SK-N-DZ (cell line): ENCODE measurements around the gene PRELID3B. TPM values are rescaled to one million over a fixed set of nuclear protein-coding genes. Genes with fewer than 3 reads are reported as not detected.

Source experiments
- DNase-seq: peaks from one replicate; pipeline ENCODE4 v3.0.0-alpha.2; 2015; ENCODE audit warnings: low spot score
- polyA plus RNA-seq, 2 experiments: library from polyadenylated mRNA; depleted of rRNA; stranded (reverse); fragments of >200 nt; gene quantifications; 2 replicates each; pipeline ENCODE4 v1.2.3, GENCODE V29; 2014

Gene PRELID3B
- polyA plus RNA-seq (2014; cell fraction: cytosol; rRNA removed): 154 and 172 TPM in 2 replicates
- 91.9 and 101 TPM in 2 replicates for polyA plus RNA-seq (2014; cell fraction: nucleus; rRNA removed)

GRCh38 chr20:59042151-59042795 is at the start of gene PRELID3B:
Gene PRELID3B, minus strand, starts transcription at chr20:59042786. Its CDS starts 56 bp downstream, at chr20:59042730.
- peak; percentile 61 for DNase-seq

- DNase-seq: peak; percentile 68
Observed at GRCh38 chr20:59087829-59088433, 45.3 kb upstream of the PRELID3B start.

DNA sequence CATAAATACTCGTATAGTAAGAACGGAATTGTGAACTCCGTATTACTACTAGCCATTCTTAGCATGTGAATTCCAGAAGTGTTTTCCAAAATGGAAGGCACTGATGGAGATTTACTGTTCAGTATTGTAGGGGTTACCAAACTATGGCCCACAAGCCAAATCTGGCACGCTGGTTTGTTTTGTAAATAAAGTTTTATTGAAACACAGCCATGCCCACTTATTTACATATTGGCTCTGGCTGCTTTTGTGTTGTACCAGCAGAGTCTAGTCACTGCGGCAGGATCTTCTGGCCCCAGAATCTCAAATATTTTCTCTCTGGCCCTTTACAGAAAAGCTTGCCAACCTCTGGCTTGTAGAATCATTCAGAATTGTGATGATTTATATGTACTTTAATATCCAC is 44.3 kb upstream of the PRELID3B start:
- DNase-seq: no peak

- no peak for DNase-seq
Observed at GRCh38 chr20:59084041-59084850, 41.7 kb upstream of the PRELID3B start.

DNA sequence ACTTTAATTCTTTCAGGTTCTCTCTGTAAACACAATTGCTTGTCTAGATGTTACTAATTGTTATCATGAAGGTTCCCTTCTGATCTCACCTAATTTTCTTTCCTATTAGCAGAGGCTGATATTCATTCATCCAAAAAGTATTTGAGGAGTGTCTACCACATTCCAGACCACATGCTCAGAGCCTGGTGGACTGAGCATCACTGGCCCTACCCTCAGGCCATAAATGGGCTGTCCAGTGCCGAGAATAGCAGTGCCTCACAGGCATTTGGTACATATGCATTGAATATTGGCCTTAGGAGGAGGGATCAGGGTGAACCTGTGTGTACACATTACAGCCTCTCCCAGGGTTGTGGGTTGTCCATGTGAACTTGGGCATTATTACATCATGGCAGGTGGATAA is 40.4 kb upstream of the PRELID3B start:
- no peak for DNase-seq

DNA sequence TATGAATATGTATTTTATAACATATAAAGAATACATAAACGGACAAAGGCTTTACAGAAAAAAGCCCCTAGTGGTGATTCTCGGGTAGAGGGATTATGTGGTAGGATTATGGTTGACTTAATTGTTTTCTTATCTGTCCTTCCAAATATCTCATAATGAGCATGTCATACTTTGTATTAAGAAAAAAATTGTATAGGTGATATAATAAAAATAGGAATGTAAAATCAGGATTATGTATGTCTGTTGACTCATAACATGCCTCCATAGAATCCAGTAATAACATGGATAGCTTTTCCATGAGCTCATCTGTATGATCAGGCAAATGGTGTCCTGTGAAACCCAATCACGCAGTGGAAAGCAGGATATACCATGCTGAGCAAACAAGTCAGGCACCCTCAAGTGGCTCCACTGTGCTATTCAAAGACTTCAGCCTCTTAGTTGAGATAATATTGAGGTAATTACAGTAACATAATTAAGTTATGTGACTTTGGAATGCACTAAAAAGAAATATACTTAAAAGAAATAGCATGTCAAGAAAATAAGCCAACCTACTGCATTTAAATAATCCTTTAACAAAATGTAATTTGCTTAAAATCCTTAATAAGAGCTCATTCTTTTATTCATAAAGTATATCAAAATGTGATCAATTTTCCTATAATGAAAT is 39.6 kb upstream of the PRELID3B start:
- DNase-seq: no peak

DNA sequence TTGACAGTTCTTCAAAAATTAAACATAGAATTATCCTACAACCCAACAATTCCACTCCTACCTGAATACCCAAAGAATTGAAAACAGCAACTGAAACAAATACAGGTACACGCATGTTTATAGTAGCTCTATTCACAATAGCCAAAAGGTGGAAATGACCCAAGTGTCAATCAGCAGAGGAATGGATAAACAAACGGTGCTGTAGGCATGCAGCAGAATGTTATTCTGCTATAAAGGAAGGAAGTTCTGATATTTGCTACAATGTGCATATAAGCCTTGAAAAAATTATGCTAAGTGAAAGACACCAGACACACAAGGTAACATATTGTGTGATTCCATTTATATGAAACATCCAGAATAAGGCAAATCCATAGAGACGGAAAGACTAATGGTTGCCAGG is 38.5 kb upstream of the PRELID3B start:
- no peak for DNase-seq

DNA sequence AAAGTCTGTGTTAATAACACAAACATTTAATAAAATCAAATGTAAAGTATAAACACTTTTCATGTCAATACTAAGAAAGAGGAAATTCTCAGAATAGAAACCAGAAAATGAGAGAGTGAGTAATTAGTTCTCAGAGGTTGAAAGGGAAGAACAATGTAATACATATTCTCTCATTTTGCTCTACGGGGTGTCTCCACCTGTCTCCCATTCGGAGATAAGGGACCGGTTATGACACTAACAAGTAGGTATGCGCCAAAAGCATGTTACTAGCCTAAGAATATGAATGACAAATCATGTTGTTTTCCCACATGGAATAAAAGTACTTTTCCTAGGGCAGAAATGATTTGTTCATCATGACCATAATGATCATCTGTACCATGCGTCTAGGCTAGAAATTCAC is 35.6 kb upstream of the PRELID3B start:
- no peak for DNase-seq

- DNase-seq: no peak
Observed at GRCh38 chr20:59077705-59078104, 35.1 kb upstream of the PRELID3B start.

DNA sequence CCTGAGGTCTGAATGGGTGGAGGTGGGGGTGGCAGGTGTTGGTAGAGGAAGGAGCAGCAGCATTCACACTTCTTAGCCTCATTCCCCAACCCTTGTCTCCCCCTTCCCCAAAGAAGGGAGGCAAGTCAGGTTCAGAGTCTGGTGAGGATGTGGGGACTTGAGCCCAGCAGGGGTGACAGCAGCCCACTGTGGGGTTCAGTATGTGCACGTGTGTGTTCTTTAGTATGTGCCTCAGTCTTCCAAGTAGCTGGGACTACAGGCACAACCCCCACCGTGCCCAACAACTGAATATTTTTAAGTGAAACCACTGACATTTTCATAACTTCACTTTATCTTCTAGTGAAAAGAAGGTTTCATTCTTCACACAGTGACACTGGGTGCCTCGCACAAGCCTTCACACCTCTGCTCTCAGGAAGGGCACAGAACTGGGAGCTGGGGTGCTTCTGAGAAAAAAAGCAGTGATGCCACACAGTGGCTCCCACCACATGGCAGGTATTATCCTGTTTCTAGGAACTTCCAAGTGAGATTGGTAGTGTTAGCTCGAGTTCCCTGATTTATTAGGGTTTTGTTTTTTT is 33.4 kb upstream of the PRELID3B start:
- no peak for DNase-seq

DNA sequence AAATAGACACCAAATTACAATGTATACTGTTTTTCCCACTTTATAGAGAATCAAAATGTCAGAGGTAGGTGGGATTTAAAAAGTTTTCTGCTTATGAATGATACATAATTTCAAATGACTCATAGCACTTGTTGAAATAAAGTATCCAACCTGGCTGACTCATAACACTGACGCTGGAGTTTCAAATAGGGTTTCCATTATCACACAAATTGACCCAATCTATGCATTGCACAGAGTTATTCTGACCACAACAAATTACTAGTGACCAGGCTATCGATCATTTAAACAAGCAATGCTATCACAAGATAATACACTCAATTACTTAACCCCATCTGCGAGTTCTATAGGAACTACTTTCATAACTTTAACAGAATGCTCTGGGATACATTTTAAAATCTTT is 31.9 kb upstream of the PRELID3B start:
- DNase-seq: no peak

GRCh38 chr20:59073582-59073981 is 31.0 kb upstream of the PRELID3B start:
- DNase-seq: no peak

- no peak for DNase-seq
Observed at GRCh38 chr20:59071216-59071615, 28.6 kb upstream of the PRELID3B start.

DNA sequence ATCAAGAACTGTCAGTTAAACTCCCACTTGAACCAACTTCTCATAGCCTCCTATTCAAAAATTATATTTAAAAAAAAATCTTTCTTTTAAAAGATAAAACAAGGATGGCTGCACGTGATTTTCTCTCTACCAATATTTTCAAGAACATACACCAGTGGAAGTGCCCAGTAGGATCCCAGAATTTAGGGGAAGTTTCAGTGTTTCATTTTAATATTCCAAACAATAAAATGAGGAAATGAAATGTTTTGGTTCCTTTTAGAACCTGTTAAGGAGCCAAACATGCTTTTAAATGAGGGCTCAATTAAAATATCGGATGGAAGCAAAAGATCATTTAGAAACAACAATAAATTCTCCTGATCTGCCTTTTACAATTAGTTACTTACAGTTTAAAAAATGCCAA is 26.4 kb upstream of the PRELID3B start:
- no peak for DNase-seq

DNA sequence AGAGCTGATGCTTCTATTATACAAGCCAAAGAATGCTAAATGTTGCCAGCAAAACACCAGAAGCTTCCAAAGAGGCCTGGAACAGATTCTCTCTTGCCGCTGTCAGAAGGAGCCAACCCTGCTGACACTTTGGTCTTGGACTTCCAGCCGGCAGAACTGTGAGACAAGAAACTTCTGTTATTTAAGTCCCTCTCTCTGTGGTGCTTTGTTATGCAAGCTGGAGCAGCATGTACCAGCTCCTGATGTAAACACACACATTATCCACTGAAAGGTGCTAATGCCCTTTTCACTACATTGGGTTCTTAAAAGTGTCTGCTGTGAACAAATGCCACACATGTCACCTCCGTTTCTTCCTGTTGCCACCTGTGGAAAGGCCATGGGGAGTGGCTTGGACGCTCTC is 25.9 kb upstream of the PRELID3B start:
- no peak for DNase-seq

- no peak for DNase-seq
Observed at GRCh38 chr20:59064214-59064722, 21.7 kb upstream of the PRELID3B start.

DNA sequence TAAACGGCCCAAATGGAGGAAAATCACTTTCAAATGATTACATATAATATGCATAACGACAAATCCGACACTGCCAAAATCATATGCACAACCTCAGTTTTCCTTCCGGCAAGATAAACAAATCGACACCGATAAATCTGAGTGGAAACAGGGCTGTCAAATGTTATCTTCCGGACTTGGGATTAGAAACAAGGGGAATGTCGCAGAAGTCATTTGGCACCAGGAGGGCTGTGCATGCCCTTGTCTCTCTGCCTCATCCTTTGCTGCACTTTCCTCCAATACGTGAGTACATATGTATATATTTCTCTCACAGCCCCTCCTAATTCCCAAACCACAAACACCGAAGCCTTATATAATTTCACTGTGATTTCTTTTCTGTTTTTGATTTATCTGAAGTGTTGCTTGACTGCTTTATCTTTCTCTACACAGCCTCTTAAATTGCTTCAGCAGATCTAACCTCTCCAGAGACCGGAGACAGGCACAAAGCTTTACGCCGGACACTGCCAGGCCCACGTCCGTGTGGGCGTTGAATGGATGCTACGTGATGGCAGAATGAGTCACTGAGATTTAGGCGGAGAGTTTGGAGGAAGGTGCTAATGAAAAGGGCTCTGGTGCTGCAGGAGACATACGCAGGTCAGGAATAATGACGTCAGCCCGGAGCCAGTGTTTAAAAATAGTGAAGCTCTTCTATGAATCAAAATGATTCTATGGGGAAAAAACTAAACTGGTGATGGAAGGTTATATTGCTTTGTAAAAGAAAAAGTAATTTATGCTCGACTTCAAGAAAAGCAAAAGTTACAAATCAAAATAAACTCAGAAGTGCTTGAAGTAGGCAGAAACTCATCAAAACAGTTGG is 21.0 kb upstream of the PRELID3B start:
- no peak for DNase-seq

- no peak for DNase-seq
Observed at GRCh38 chr20:59062081-59062480, 19.5 kb upstream of the PRELID3B start.

GRCh38 chr20:59055302-59055701 is 12.7 kb upstream of the PRELID3B start:
- DNase-seq: no peak

- DNase-seq: no peak
Observed at GRCh38 chr20:59051666-59052185, 9.1 kb upstream of the PRELID3B start.
